DLD1 (cell line): ENCODE results near the gene TEAD4.

Experiments
- in situ Hi-C: cut with HindIII; loops from 2 replicates; pipeline ENCODE4 v1.10.0; 2017; ENCODE audit warnings: low sequenced_read_pairs

The TEAD4 gene

DNA sequence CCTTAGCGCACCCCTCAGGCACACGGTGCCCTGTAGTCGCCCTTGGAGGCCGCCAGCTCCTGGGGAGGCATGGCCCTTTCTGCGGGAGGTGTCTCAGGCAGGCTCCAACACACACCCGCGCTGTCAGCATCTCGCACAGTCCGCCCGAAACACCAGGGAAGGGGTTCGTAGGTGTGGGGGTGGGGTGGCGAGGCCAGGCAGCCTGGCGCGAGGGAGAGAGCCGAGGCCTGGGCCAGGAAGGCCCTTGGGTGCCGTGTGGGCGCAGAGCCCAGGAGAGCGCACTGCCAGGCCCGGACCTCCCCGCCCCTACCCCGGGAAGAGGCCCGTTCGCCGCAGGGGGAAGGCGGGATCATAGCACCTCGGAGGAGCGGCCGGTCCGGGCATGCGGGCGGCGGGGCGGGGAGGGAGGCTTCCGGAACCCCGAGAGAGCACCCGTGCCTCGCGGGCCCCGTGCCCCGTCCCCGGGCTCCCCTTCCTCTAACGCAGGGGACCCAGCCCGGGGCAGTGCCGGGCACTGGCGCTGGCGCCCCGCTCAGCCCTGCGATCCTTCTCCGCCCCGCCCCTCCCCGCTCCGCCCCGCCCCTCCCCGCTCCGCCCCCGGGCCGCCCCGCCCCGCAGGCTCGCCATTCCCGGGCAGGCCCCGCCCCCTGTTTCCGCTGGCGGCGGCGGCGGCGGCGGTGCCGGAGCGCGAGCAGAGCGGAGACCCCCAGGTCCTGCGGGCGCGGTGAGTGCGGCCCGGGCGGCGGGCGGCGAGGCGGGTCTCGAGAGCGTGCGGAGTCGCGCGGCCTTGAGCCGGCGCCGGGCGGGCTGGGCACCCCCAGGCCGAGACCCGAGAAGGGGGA is 117.8 kb downstream of the TEAD4 start, which contains the start of gene TSPAN9:
Gene TSPAN9 (plus strand): TSS at position 650 of the 842 bp plus-strand sequence. CDS start 123,815 bp downstream, outside the sequence.
- in situ Hi-C loops: loop anchor here (25.0 kb wide), 2 partner anchors 90 to 735 kb away; no protein-coding TSS in a partner anchor

DNA sequence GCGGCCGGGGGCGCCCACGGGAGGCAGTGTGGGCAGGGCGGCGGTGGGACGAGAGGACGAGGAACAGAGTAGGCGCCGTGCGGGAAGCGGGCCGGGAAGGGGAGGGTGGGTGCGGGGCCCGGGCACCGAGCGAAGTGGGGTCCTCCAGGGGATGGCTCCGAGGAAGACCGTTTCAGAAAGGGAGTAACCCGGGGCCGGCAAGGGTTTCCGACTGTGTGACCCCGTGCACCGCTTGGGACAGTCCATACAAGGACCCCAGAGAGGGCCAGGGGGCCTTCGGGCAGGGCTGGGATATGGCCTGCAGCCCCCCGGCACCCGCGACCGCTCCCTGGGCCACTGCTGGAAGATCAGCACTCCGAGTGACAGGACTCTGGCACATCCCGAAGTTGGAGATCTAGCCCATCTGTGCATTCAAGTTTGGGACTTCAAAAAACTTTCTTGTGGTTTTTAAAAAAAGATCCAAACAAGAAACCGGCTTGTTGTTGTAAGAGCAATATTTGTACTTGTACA is 118.4 kb downstream of the TEAD4 start:
- in situ Hi-C loops: loop anchor here (25.0 kb wide), 2 partner anchors 90 to 735 kb away; no protein-coding TSS in a partner anchor

DNA sequence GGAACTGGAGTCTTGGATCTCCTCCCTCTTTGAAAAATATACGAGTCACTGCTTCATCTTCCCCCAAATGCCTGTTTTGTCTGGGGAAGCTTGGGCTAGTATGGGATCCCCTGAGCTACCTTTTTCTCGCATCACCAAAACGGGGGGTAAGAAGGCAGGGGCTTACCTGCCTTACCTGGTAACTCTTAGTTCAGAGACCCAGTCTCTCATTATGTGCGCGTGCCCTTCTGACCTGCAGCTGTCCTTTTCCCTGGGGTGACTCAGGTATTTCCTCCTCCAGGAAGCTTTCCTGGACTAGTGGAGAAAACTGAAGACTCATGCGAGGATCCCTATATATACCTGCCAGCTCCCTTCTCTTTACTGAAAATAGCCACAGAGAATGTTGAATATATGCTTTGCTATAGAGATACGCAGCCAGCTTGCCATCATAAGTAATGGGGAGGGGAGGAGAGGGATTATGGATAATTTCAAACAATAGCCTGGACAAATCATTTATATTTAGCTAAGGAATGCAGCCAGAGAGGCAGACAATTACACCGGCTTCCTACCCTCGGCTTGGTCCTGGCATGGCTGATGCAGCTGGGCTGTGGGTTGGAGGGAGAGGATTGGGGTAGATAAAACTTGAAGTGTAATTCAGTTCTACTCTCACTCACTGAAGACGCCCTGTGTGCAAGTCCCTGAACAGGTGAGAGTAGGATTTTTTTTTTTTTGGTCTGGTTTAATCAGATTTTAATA is 119.1 kb downstream of the TEAD4 start:
- in situ Hi-C loops: loop anchor here (25.0 kb wide), 2 partner anchors 91 to 734 kb away; no protein-coding TSS in a partner anchor

DNA sequence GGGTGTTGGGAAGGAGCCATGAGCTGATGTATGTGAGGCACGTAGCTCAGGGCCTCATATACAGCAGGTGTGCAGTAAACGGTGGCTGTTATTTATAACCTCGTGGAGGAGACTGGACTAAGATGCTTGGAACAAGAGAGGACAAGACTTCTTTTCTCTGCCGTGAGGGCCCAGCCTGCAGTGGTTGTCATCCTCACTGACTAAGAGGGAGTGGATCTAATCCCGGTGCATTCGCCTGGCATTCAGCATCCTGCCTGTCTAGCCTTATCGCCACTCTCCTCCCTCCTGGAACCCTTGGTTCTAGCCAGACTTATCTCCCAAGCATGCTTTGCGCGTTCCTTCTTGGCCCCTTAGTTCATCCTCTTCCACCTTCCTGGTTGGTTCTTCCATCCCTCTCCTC is 121.9 kb downstream of the TEAD4 start:
- in situ Hi-C loops: loop anchor here (25.0 kb wide), 2 partner anchors 94 to 731 kb away; no protein-coding TSS in a partner anchor

DNA sequence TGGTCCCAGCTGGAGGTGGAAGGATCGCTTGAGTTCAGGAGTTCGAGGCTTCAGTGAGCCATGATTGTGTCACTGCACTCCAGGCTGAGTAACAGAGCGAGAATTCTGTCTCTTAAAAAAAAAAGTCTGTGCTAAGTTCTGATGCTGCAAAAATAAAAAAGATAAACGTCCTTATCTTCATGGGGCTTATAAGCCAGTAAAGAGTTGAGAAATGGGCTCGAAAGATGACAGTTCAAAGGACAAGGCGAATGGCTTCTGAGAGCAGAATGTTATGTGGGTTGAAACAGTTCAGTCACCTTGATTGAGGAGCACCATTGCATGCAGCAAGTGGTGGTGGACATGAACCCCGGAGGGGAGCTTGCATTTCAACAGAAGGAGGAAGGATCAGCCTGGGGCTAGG is 122.7 kb downstream of the TEAD4 start:
- in situ Hi-C loops: loop anchor here (25.0 kb wide), 2 partner anchors 95 to 730 kb away; no protein-coding TSS in a partner anchor

DNA sequence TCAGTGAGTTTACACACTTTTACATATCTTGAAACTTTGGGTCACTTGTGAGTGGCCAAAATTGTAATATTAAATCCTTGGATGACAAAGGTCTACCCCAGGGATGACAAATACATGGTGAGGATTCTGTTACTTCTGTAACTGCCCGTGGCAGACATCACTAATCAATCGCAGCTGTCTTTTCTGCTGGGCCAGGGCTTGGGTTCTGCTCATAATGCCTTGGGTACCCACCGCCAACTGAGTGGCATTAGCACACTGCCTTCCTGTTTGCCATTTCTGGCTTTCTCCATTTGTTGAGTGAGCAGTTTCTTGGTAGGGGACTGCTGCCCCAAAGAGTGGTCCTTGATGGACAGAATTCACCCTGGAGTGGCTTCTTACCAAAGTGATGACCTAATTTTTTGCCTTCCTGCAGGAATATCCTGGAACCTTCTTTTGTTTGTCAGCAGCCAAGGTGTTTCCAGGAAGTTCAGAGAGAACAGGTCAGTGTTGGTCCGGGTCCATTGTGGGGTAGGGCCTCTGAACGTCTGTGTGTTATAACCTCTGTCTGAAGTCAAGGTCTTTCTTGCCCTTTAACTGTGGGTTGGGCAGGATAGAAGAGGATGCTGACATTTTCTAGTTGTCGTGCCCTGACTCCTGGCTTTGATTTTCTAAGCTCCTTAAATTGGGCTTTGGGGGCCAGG is 124.2 kb downstream of the TEAD4 start:
- in situ Hi-C loops: loop anchor here (25.0 kb wide), 2 partner anchors 96 to 729 kb away; no protein-coding TSS in a partner anchor

DNA sequence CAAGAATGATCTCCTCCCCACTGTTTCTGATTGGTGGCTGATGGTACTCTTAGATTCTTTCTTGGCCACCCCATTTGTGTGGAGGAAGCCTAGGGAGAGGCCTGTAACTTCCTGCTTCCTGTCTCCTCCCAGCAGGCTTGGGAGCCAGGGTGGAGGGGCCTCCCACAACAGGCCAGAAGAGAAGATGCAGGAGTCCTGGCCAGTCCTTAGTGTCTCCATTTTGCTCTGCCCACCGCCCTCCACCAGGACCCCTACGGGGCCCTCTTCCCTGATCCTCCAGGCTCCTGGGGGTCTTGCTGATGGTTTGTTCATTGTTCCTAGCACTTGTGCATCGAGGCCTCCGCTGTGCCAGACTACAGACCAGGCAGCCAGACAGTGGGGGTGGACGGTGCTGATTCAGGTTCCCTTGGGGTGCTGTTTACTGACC is 124.7 kb downstream of the TEAD4 start:
- in situ Hi-C loops: loop anchor here (25.0 kb wide), 2 partner anchors 97 to 728 kb away; no protein-coding TSS in a partner anchor

DNA sequence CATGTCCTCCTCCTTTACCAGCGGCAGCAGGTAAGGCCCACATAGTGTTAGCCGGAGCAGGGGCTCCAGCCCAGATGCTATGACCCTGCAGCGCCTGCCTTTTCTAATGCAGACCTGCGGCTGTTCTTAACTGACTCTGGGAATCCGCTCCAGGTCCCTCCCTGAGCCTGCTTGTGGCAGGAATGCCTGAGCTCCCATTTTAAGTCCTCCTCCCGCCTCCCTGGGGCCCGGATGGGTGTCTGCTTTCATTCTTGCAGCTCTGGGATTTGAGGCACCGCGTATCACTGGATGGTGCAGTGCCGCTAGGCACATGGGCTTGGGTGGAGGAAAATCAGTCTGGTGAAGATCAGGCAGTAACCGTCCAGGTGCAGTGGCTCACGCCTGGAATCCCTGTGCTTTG is 125.5 kb downstream of the TEAD4 start:
- in situ Hi-C loops: loop anchor here (25.0 kb wide), 2 partner anchors 97 to 728 kb away; no protein-coding TSS in a partner anchor

DNA sequence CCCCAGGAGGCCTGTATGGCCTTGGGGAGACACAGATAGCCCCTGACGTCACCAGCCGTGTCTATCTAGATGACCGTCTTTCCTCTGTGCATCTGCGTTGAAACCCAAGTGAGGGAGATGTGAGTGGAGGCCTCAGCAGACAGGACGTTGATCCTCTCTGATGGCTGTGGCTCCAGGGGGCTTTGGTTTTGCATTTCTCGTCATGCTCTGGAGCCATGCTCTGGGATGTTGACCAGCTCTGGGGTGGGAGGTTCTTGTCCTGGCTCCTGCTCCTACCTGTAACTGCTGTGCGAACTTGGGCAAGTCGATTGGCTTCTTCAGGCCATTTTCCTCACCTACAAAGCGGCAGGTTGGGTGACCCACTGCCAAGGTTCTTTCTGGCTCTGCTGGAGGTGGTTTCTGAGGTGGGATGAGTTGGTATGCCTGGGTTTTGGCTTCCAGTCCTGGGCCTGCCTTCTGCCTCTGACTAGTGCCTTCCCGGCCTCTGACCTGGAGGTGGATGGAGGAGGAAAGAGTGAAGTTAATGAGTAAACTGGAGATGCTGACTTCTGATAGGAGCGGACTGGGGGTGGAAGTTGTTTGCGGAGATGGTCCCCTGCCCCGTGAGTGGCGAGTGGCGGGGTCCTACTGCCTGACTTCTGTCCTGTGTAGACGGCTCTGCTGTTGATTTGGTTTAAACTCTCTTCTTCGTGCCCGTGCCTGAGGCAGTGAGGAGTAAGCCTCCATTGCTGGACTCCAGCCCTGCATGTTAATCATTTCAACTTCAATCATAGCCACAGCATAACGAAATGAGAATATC is 126.3 kb downstream of the TEAD4 start:
- in situ Hi-C loops: loop anchor here (25.0 kb wide), 2 partner anchors 98 to 727 kb away; no protein-coding TSS in a partner anchor

DNA sequence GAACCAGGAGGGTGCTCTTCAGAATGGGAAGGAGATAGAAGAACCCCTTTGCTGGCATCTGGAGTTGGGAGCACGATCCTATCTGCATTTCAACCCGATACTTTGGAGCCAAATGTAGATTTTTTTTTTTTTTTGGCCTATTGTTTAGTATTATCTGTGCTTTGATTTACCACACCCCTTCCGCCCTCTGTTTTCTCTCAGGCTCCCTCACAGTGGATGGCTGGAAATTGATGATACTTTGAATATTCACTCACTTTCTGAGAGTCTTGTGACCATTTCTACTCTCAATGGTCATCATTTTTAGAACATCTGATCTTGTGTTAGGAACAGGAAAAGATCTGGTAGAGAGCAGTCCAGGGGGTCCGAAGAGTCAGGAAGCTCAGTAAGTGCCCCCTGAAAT is 127.0 kb downstream of the TEAD4 start:
- in situ Hi-C loops: loop anchor here (25.0 kb wide), 2 partner anchors 99 to 726 kb away; no protein-coding TSS in a partner anchor

DNA sequence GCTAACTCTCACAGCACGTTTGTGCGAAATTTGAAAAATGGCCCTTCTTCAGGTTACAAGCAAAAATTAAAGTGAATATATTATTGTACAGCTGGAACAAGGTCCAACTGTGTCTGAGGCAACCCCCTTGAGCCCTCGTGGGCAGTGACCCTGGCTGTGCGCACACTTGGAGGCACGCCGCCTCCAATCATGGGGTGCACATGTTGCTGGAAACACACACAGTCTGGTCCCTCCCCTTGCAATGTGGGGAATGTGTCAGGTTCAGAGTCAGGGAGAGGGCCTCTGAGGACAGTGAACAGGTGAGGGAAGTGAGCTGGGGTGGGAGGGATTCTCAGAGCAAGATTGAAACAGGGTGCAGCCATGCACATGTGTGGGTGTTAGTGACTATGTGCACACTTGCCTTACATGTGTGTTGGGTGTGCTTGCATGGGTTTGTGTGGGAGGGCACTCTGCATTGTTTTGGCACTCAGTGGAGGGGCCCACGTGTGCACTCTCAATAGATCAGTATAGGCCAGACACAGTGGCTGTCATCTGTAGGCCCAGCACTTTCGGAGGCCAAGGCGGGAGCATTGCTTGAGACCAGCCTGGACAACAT is 127.6 kb downstream of the TEAD4 start:
- in situ Hi-C loops: loop anchor here (25.0 kb wide), 2 partner anchors 100 to 725 kb away; no protein-coding TSS in a partner anchor

DNA sequence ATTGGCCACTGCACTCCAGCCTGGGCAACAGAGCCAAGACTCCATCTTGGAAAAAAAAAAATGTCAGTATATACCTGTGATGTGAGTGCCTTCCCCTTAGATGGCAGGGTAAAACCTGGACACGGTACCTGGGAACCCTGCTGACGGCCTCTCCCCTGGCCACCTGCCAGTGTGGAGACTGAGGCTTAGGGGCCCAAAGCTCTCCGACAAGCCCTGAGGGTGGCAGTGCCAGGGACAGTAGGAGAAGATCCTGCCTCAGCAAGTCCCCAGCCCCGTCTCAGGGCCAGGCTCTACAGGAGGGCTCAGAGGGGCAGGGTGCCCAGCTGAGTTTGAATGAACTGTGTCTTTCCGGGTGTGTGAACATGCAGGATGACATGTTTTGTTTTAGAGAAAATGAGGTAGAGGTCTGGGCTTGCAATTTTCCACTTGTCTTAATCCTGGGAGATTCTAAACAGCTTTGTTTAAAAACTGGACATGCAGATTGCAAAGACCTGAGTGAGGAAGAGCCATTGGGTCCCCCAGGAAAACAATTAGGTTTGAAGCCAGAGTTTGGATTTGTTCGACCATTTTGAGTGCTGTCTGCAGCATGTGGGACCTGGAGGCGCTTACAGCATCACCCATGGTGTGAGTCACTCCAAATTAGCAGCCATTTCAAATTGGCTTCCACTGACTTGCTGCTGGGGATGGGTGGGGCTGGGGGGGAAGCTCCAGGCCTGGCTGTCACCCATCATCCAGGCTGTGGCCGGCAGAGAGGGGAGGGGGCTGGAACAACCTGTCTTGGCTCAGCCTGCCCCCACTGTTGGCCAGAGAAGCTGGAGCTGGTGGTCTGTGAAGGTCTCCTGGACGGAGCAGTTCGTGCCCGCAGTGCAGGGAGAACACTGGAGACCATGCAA is 128.8 kb downstream of the TEAD4 start:
- in situ Hi-C loops: loop anchor here (25.0 kb wide), 2 partner anchors 101 to 724 kb away; no protein-coding TSS in a partner anchor

DNA sequence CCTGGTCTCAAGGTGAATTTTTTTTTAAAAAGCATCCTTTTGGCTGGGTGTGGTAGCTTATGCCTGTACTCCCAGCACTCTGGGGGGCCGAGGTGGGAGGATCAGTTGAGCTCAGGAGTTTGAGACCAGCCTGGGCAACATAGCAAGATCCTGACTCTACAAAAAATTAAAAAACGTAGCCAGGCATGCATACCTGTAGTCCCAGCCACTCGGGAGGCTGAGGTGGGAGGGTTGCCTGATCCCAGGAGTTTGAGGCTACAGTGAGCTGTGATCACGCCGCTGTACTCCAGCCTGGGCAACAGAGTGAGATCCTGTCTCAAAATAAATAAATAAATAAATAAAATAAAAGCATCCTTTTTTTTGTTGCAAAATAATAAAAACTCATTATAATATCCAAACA is 130.4 kb downstream of the TEAD4 start:
- in situ Hi-C loops: loop anchor here (25.0 kb wide), 2 partner anchors 102 to 723 kb away; no protein-coding TSS in a partner anchor
